MCF 10A (cell line): ENCODE data around the gene ARHGAP22. TPM values are rescaled to one million over a fixed set of nuclear protein-coding genes. Genes with fewer than 3 reads are reported as not detected.

ENCODE experiments used
- BruUV-seq: library from RNA; stranded (reverse); fragments of 400-500 nt; replicated peaks from 2 replicates; lab custom pipeline; 2021; lab: Mats Ljungman, UMichigan
- CTCF ChIA-PET: fragments of 300-600 bp; sonication (Branson Sonifier 250); formaldehyde crosslinking; extraction: SDS; loops from one replicate; lab custom pipeline; 2021; ENCODE audit warnings: antibody characterized with exemption, inconsistent platforms; lab: Yijun Ruan, JAX
- POLR2A ChIA-PET: fragments of 300-600, 350-650 bp; sonication (Branson Sonifier 250); formaldehyde crosslinking; extraction: SDS; loops from one replicate; lab custom pipeline; 2020; ENCODE audit warnings: antibody characterized with exemption, inconsistent platforms; lab: Yijun Ruan, JAX
- DNase-seq: peaks from one replicate; pipeline ENCODE4 v3.0.0-alpha.2; 2018; ENCODE audit not compliant: unreplicated experiment
- H3K27ac Mint-ChIP-seq: one replicate; pipeline ENCODE4 v1.8.0; 2022; ENCODE audit warnings: mild to moderate bottlenecking, low read depth, mixed read lengths; ENCODE audit not compliant: unreplicated experiment
- H3K27me3 Mint-ChIP-seq: one replicate; pipeline ENCODE4 v1.8.0; 2022; ENCODE audit warnings: mixed read lengths; ENCODE audit not compliant: insufficient read depth, unreplicated experiment
- H3K36me3 Mint-ChIP-seq: one replicate; pipeline ENCODE4 v1.8.0; 2022; ENCODE audit warnings: mild to moderate bottlenecking, moderate library complexity, mixed read lengths; ENCODE audit not compliant: insufficient read depth, unreplicated experiment
- H3K4me1 Mint-ChIP-seq: one replicate; pipeline ENCODE4 v1.8.0; 2022; ENCODE audit warnings: mixed read lengths; ENCODE audit not compliant: insufficient read depth, unreplicated experiment
- H3K4me3 Mint-ChIP-seq: one replicate; pipeline ENCODE4 v1.8.0; 2022; ENCODE audit warnings: mild to moderate bottlenecking, moderate library complexity, mixed read lengths; ENCODE audit not compliant: unreplicated experiment
- H3K9me3 Mint-ChIP-seq: one replicate; pipeline ENCODE4 v1.8.0; 2022; ENCODE audit warnings: mixed read lengths; ENCODE audit not compliant: unreplicated experiment
- intact Hi-C: fragments of 100-400 bp; cut with micrococcal nuclease; formaldehyde crosslinking; loops from 2 replicates; pipeline ENCODE4 v1.14.1; 2022
- total RNA-seq: library from RNA; stranded (reverse); gene quantifications from 2 replicates; pipeline ENCODE4 v1.2.3, GENCODE V29; 2022
- TF ChIP-seq, protein P1 (sequence below): fragments of 200-600 bp; IDR thresholded peaks from one replicate; pipeline ENCODE4 v1.8.0; 2022; ENCODE audit warnings: antibody characterized with exemption, mild to moderate bottlenecking; ENCODE audit not compliant: unreplicated experiment

ARHGAP22 gene
- total RNA-seq, 1 experiment from 2014 or later: 6.3 TPM

DNA sequence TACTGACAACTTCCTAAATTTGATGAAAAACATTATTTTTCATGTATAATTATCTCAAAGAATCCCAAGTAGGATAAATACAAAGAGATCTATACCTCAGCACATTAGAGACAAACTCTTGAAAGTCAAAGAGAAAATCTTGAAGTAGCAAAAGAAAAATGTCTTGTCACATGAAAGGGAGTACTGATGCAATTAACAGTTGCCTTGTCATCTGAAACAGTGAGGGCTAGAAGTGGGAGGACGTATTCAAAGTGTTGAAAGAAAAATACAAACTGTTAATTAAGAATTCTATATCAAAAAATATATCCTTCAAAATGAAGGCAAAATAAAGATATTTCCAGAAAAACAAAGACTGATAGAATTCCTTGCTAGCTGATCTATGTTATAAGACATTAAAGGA, 35.5 kb upstream of the ARHGAP22 start:
- ChIA-PET POLR2A (interaction anchor here (1.0 kb wide), 1 partner anchor 10 kb away, joined by 3 read pairs; no protein-coding TSS in a partner anchor), CTCF (interaction anchor here (0.6 to 0.9 kb wide), 3 partner anchors 16 to 34 kb away, joined by 3 to 7 read pairs (median 3); no protein-coding TSS in a partner anchor)
- intact Hi-C loops: no loop called here
- Mint-ChIP-seq H3K4me1 (no peaks in the 10 kb centered on the region), H3K4me3 (no peak overlapping the region), H3K27me3 (peaks cover 16% of the 10 kb centered on the region), H3K36me3 (no peaks in the 10 kb centered on the region), H3K9me3 (peaks cover 26% of the 10 kb centered on the region), H3K27ac (no peak overlapping the region)
- TF ChIP-seq, protein P1, sequence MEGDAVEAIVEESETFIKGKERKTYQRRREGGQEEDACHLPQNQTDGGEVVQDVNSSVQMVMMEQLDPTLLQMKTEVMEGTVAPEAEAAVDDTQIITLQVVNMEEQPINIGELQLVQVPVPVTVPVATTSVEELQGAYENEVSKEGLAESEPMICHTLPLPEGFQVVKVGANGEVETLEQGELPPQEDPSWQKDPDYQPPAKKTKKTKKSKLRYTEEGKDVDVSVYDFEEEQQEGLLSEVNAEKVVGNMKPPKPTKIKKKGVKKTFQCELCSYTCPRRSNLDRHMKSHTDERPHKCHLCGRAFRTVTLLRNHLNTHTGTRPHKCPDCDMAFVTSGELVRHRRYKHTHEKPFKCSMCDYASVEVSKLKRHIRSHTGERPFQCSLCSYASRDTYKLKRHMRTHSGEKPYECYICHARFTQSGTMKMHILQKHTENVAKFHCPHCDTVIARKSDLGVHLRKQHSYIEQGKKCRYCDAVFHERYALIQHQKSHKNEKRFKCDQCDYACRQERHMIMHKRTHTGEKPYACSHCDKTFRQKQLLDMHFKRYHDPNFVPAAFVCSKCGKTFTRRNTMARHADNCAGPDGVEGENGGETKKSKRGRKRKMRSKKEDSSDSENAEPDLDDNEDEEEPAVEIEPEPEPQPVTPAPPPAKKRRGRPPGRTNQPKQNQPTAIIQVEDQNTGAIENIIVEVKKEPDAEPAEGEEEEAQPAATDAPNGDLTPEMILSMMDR: no peak
- no TSS peak for BruUV-seq
- DNase-seq: no peak

DNA sequence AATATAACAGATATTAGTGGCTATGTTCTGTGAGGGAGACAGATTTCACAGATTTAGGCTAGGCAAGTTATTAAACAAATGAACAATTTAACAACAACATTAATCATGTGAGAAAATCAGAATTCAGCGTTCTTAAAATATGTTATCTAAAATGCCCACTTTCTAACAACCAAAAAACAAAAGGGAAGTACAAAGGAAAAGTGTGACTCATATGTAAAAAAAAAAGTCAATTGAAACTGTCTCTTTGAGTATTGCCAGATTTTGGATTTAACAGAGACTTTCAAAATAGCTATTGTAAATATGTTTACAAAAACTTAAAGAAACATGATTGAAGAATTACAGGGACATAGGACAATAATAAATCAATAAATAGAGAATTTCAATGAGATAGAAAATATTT, 34.8 kb upstream of the ARHGAP22 start:
- TF ChIP-seq, protein P1: no peak
- POLR2A ChIA-PET: interaction anchor here (0.6 to 1.0 kb wide), 2 partner anchors 10 to 620 kb away, joined by 3 read pairs; no protein-coding TSS in a partner anchor
- DNase-seq: no peak
- Mint-ChIP-seq H3K27me3 (peaks cover 14% of the 10 kb centered on the region), H3K36me3 (no peaks in the 10 kb centered on the region), H3K4me3 (no peak overlapping the region), H3K4me1 (no peaks in the 10 kb centered on the region), H3K9me3 (peaks cover 26% of the 10 kb centered on the region), H3K27ac (no peak overlapping the region)
- no TSS peak for BruUV-seq
- CTCF ChIA-PET: interaction anchor here (0.6 to 3.0 kb wide), 2 partner anchors 16 to 33 kb away, joined by 3 to 18 read pairs; no protein-coding TSS in a partner anchor
- intact Hi-C loops: no loop called here

- H3K9me3 Mint-ChIP-seq: peaks cover 26% of the 10 kb centered on the region
- intact Hi-C loops: no loop called here
- POLR2A ChIA-PET: interaction anchor here (0.6 to 1.2 kb wide), 2 partner anchors 25 to 620 kb away, joined by 3 read pairs; no protein-coding TSS in a partner anchor
- no peak overlapping the region for H3K4me3 Mint-ChIP-seq
- DNase-seq: no peak
- no peak overlapping the region for H3K27ac Mint-ChIP-seq
- BruUV-seq: no TSS peak
- TF ChIP-seq, protein P1: no peak
- H3K27me3 Mint-ChIP-seq: peaks cover 14% of the 10 kb centered on the region
- no peaks in the 10 kb centered on the region for H3K4me1 Mint-ChIP-seq
- CTCF ChIA-PET: interaction anchor here (0.5 to 3.0 kb wide), 4 partner anchors 17 to 800 kb away, joined by 3 to 18 read pairs (median 4); no protein-coding TSS in a partner anchor
- H3K36me3 Mint-ChIP-seq: no peaks in the 10 kb centered on the region
Measured at GRCh38 chr10:48638739-48639527, 34.1 kb upstream of the ARHGAP22 start.

- Mint-ChIP-seq H3K27ac (no peak overlapping the region), H3K4me1 (no peaks in the 10 kb centered on the region), H3K36me3 (no peaks in the 10 kb centered on the region), H3K9me3 (peaks cover 26% of the 10 kb centered on the region), H3K27me3 (peaks cover 14% of the 10 kb centered on the region), H3K4me3 (no peak overlapping the region)
- POLR2A ChIA-PET: interaction anchor here (0.7 to 1.2 kb wide), 2 partner anchors 9 to 24 kb away, joined by 3 read pairs; no protein-coding TSS in a partner anchor
- intact Hi-C loops: no loop called here
- TF ChIP-seq, protein P1: no peak
- CTCF ChIA-PET: interaction anchor here (1.1 to 3.0 kb wide), 2 partner anchors 18 to 85 kb away, joined by 6 to 18 read pairs; no protein-coding TSS in a partner anchor
- no peak for DNase-seq
- BruUV-seq: no TSS peak
Measured at GRCh38 chr10:48638158-48638557, 33.3 kb upstream of the ARHGAP22 start.
